ENCODE results near the gene SRSF1. TPM values are rescaled to one million over a fixed set of nuclear protein-coding genes. Genes with fewer than 3 reads are reported as not detected.
"Not testable (repeated sequence)": the region's sequence is repeated elsewhere in the genome, so short reads cannot be mapped to it uniquely, and the experiment has no call there.

Gene SRSF1
- total and polyA plus RNA-seq, 5 donors from 2014 or later, result 46.1 to 114 (median 50.8) TPM

- no peaks in the 10 kb centered on the region for H3K4me1 ChIP-seq (ENCODE audit: control insufficient read depth, insufficient read depth, low read length, poor library complexity, severe bottlenecking)
- DNase-seq (no peak), ATAC-seq (ENCODE audit: low read depth in 2 of 2) (no peak)
- peaks cover 0 to 3% (median 0%) of the 10 kb centered on the region in 7 donors for H3K9me3 Mint-ChIP-seq
- H3K36me3 Mint-ChIP-seq, result no peaks in the 10 kb centered on the region
- no peak overlapping the region for H3K4me3 Mint-ChIP-seq
- H3K27me3 ChIP-seq (ENCODE audit: control insufficient read depth, insufficient read depth, low read length), result peaks cover 9% of the 10 kb centered on the region
- H3K27ac ChIP-seq (ENCODE audit: insufficient read depth, low read length, poor library complexity, severe bottlenecking), result no peak overlapping the region
- no peaks in the 10 kb centered on the region for H3K9me3 ChIP-seq (ENCODE audit: control insufficient read depth in 2 of 2, low read length in 2 of 2)
- H3K27ac Mint-ChIP-seq, result no peak overlapping the region
- H3K4me1 Mint-ChIP-seq, result peaks cover 0 to 4% (median 0%) of the 10 kb centered on the region in 4 donors
- no peaks in the 10 kb centered on the region for H3K36me3 ChIP-seq (ENCODE audit: control insufficient read depth, insufficient read depth, low read length)
- H3K4me3 ChIP-seq (ENCODE audit: low read depth, low read length), result no peak overlapping the region
- peaks cover 31% of the 10 kb centered on the region for H3K27me3 Mint-ChIP-seq
These were observed 42.5 kb upstream of the SRSF1 start for GRCh38 chr17:58049533-58049932.

- peaks cover 0 to 1% (median 0%) of the 10 kb centered on the region in 7 donors for H3K9me3 Mint-ChIP-seq
- H3K4me3 Mint-ChIP-seq, result no peak overlapping the region
- no peaks in the 10 kb centered on the region for H3K36me3 Mint-ChIP-seq
These were observed 40.5 kb upstream of the SRSF1 start for GRCh38 chr17:58047376-58048150.

GRCh38 chr17:58046239-58047094, 39.4 kb upstream of the SRSF1 start:
- no peaks in the 10 kb centered on the region for H3K36me3 ChIP-seq (ENCODE audit: control insufficient read depth, insufficient read depth, low read length)
- H3K27ac ChIP-seq (ENCODE audit: insufficient read depth, low read length, poor library complexity, severe bottlenecking), result no peak overlapping the region
- H3K9me3 ChIP-seq (ENCODE audit: control insufficient read depth in 2 of 2, low read length in 2 of 2), result no peaks in the 10 kb centered on the region
- H3K27me3 ChIP-seq (ENCODE audit: control insufficient read depth, insufficient read depth, low read length), result peaks cover 22% of the 10 kb centered on the region
- ATAC-seq (ENCODE audit: low read depth in 2 of 2), result no peak
- DNase-seq, result no peak
- no peak overlapping the region for H3K4me3 ChIP-seq (ENCODE audit: low read depth, low read length)
- H3K9me3 Mint-ChIP-seq, result peaks cover 0 to under 1% (median 0%) of the 10 kb centered on the region in 7 donors
- no peaks in the 10 kb centered on the region for H3K4me1 ChIP-seq (ENCODE audit: control insufficient read depth, insufficient read depth, low read length, poor library complexity, severe bottlenecking)
- no peak overlapping the region for H3K4me3 Mint-ChIP-seq
- no peaks in the 10 kb centered on the region for H3K4me1 Mint-ChIP-seq
- peaks cover 46% of the 10 kb centered on the region for H3K27me3 Mint-ChIP-seq
- no peaks in the 10 kb centered on the region for H3K36me3 Mint-ChIP-seq
- no peak overlapping the region for H3K27ac Mint-ChIP-seq

More at GRCh38 chr17:58047376-58048150, 40.5 kb upstream of the SRSF1 start:
- H3K27me3 ChIP-seq (ENCODE audit: control insufficient read depth, insufficient read depth, low read length), result peaks cover 21% of the 10 kb centered on the region
- H3K27ac ChIP-seq (ENCODE audit: insufficient read depth, low read length, poor library complexity, severe bottlenecking), result no peak overlapping the region
- no peaks in the 10 kb centered on the region for H3K4me1 ChIP-seq (ENCODE audit: control insufficient read depth, insufficient read depth, low read length, poor library complexity, severe bottlenecking)
- no peak overlapping the region for H3K4me3 ChIP-seq (ENCODE audit: low read depth, low read length)
- Mint-ChIP-seq H3K27ac (no peak overlapping the region), H3K4me1 (no peaks in the 10 kb centered on the region), H3K27me3 (peaks cover 43% of the 10 kb centered on the region)
- H3K36me3 ChIP-seq (ENCODE audit: control insufficient read depth, insufficient read depth, low read length), result no peaks in the 10 kb centered on the region
- ATAC-seq (ENCODE audit: low read depth in 2 of 2) (no peak), DNase-seq (no peak)
- no peaks in the 10 kb centered on the region for H3K9me3 ChIP-seq (ENCODE audit: control insufficient read depth in 2 of 2, low read length in 2 of 2)

GRCh38 chr17:58044256-58044655, 37.2 kb upstream of the SRSF1 start:
- peaks cover 47% of the 10 kb centered on the region for H3K27me3 Mint-ChIP-seq
- not testable (repeated sequence) for H3K27ac ChIP-seq (ENCODE audit: insufficient read depth, low read length, poor library complexity, severe bottlenecking); H3K4me1 ChIP-seq (ENCODE audit: control insufficient read depth, insufficient read depth, low read length, poor library complexity, severe bottlenecking); H3K4me1 Mint-ChIP-seq; DNase-seq; H3K9me3 ChIP-seq (ENCODE audit: control insufficient read depth in 2 of 2, low read length in 2 of 2); H3K36me3 ChIP-seq (ENCODE audit: control insufficient read depth, insufficient read depth, low read length); H3K4me3 ChIP-seq (ENCODE audit: low read depth, low read length); H3K36me3 Mint-ChIP-seq; H3K27ac Mint-ChIP-seq; H3K4me3 Mint-ChIP-seq; ATAC-seq (ENCODE audit: low read depth in 2 of 2); H3K9me3 Mint-ChIP-seq
- H3K27me3 ChIP-seq (ENCODE audit: control insufficient read depth, insufficient read depth, low read length), result peaks cover 23% of the 10 kb centered on the region

- Mint-ChIP-seq H3K36me3 (no peaks in the 10 kb centered on the region), H3K27me3 (peaks cover 47% of the 10 kb centered on the region), H3K9me3 (peaks cover 0 to 5% (median 0%) of the 10 kb centered on the region in 7 donors)
These were observed 36.5 kb upstream of the SRSF1 start for GRCh38 chr17:58043221-58044181.

GRCh38 chr17:58041161-58041560, 34.1 kb upstream of the SRSF1 start:
- no peak overlapping the region for H3K27ac Mint-ChIP-seq
- ATAC-seq (ENCODE audit: low read depth in 2 of 2) (no peak), DNase-seq (no peak)
- no peaks in the 10 kb centered on the region for H3K4me1 Mint-ChIP-seq
- H3K9me3 Mint-ChIP-seq, result peaks cover 0 to 5% (median 0%) of the 10 kb centered on the region in 7 donors
- no peak overlapping the region for H3K4me3 Mint-ChIP-seq
- H3K36me3 ChIP-seq (ENCODE audit: control insufficient read depth, insufficient read depth, low read length), result no peaks in the 10 kb centered on the region
- H3K36me3 Mint-ChIP-seq, result no peaks in the 10 kb centered on the region
- H3K4me1 ChIP-seq (ENCODE audit: control insufficient read depth, insufficient read depth, low read length, poor library complexity, severe bottlenecking), result no peaks in the 10 kb centered on the region
- peaks cover 47% of the 10 kb centered on the region for H3K27me3 Mint-ChIP-seq
- H3K27me3 ChIP-seq (ENCODE audit: control insufficient read depth, insufficient read depth, low read length), result peaks cover 25% of the 10 kb centered on the region
- H3K27ac ChIP-seq (ENCODE audit: insufficient read depth, low read length, poor library complexity, severe bottlenecking), result no peak overlapping the region
- H3K4me3 ChIP-seq (ENCODE audit: low read depth, low read length), result no peak overlapping the region
- no peaks in the 10 kb centered on the region for H3K9me3 ChIP-seq (ENCODE audit: control insufficient read depth in 2 of 2, low read length in 2 of 2)

More at GRCh38 chr17:58043221-58044181, 36.5 kb upstream of the SRSF1 start:
- no peak overlapping the region for H3K27ac Mint-ChIP-seq
- Histone ChIP-seq H3K27ac (ENCODE audit: insufficient read depth, low read length, poor library complexity, severe bottlenecking) (no peak overlapping the region), H3K27me3 (ENCODE audit: control insufficient read depth, insufficient read depth, low read length) (peaks cover 23% of the 10 kb centered on the region), H3K9me3 (ENCODE audit: control insufficient read depth in 2 of 2, low read length in 2 of 2) (no peaks in the 10 kb centered on the region), H3K4me1 (ENCODE audit: control insufficient read depth, insufficient read depth, low read length, poor library complexity, severe bottlenecking) (no peaks in the 10 kb centered on the region), H3K36me3 (ENCODE audit: control insufficient read depth, insufficient read depth, low read length) (no peaks in the 10 kb centered on the region), H3K4me3 (ENCODE audit: low read depth, low read length) (no peak overlapping the region)
- ATAC-seq (ENCODE audit: low read depth in 2 of 2) (no peak), DNase-seq (no peak)
- no peak overlapping the region for H3K4me3 Mint-ChIP-seq
- no peaks in the 10 kb centered on the region for H3K4me1 Mint-ChIP-seq

GRCh38 chr17:58040386-58040785, 33.3 kb upstream of the SRSF1 start:
- Mint-ChIP-seq H3K27ac (no peak overlapping the region), H3K9me3 (peaks cover 0 to 5% (median 0%) of the 10 kb centered on the region in 7 donors), H3K4me3 (no peak overlapping the region), H3K36me3 (no peaks in the 10 kb centered on the region), H3K27me3 (peaks cover 47% of the 10 kb centered on the region), H3K4me1 (no peaks in the 10 kb centered on the region)
- no peak for ATAC-seq (ENCODE audit: low read depth in 2 of 2)
- H3K4me3 ChIP-seq (ENCODE audit: low read depth, low read length), result no peak overlapping the region
- peaks cover 25% of the 10 kb centered on the region for H3K27me3 ChIP-seq (ENCODE audit: control insufficient read depth, insufficient read depth, low read length)
- no peaks in the 10 kb centered on the region for H3K9me3 ChIP-seq (ENCODE audit: control insufficient read depth in 2 of 2, low read length in 2 of 2)
- H3K36me3 ChIP-seq (ENCODE audit: control insufficient read depth, insufficient read depth, low read length), result no peaks in the 10 kb centered on the region
- H3K27ac ChIP-seq (ENCODE audit: insufficient read depth, low read length, poor library complexity, severe bottlenecking), result no peak overlapping the region
- DNase-seq, result no peak
- no peaks in the 10 kb centered on the region for H3K4me1 ChIP-seq (ENCODE audit: control insufficient read depth, insufficient read depth, low read length, poor library complexity, severe bottlenecking)

Data from CD4-positive, CD25-positive, alpha-beta regulatory T cell (primary cell).